Right ventricle myocardium inferior (tissue), 1 donor: Measurements from ENCODE around the gene GZF1. TPM values are rescaled to one million over a fixed set of nuclear protein-coding genes. Genes with fewer than 3 reads are reported as not detected.
A peak's percentile ranks its signal among the peaks of the same experiment; 100 is the strongest.

Experiments
- ATAC-seq: fragments of 200-7000 bp; cut with Tn5 transposase; one replicate; pipeline ENCODE4 v1.9.1; 2020; ENCODE audit warnings: mild to moderate bottlenecking, moderate library complexity
- DNase-seq: peaks from one replicate; pipeline ENCODE4 v3.0.0; 2021; ENCODE audit errors: missing footprints
- intact Hi-C: fragments of 100-400 bp; cut with DNase I; formaldehyde crosslinking; loops from one replicate; pipeline ENCODE4 v1.11.0; 2022
- total RNA-seq: library from RNA; stranded (reverse); fragmentation: NEBNext Ultra II Directional; extraction: Animal tissue kit (Norgen Biotek cat#: 25700); gene quantifications from one replicate; pipeline ENCODE4 v1.2.1, GENCODE V29; 2021
- donor health status: DM: no; HTN: yes; CAD: no; lungs with severe emphysema.

GZF1 gene
- total RNA-seq, 1 donor from 2014 or later, result 20.6 TPM

- intact Hi-C loops, result no loop called here
- ATAC-seq, result no peak
- no peak for DNase-seq
These were observed 29.8 kb downstream of the GZF1 start for GRCh38 chr20:23391707-23392310.

- intact Hi-C loops, result no loop called here
- DNase-seq (no peak), ATAC-seq (no peak)
These were observed 32.2 kb downstream of the GZF1 start for GRCh38 chr20:23393996-23394775.

GRCh38 chr20:23396950-23397627 is 35.1 kb downstream of the GZF1 start:
- ATAC-seq (peak; percentile 23), DNase-seq (no peak)
- intact Hi-C loops, result no loop called here

GRCh38 chr20:23397961-23398360 is 36.0 kb downstream of the GZF1 start:
- intact Hi-C loops, result no loop called here
- DNase-seq, result no peak
- ATAC-seq, result peak; percentile 26

- intact Hi-C loops, result loop anchor here (5.0 kb wide), 1 partner anchor 32 kb away; no protein-coding TSS in a partner anchor
- ATAC-seq (no peak), DNase-seq (no peak)
These were observed 37.7 kb downstream of the GZF1 start for GRCh38 chr20:23399568-23400241.

GRCh38 chr20:23401051-23401450 is 39.1 kb downstream of the GZF1 start:
- intact Hi-C loops, result loop anchor here (5.0 kb wide), 1 partner anchor 34 kb away; no protein-coding TSS in a partner anchor
- DNase-seq (no peak), ATAC-seq (peak; percentile 58)

GRCh38 chr20:23403751-23404150 is 41.8 kb downstream of the GZF1 start:
- DNase-seq, result no peak
- intact Hi-C loops, result loop anchor here (5.0 kb wide), 1 partner anchor 36 kb away; no protein-coding TSS in a partner anchor
- no peak for ATAC-seq

GRCh38 chr20:23404196-23404595 is 42.2 kb downstream of the GZF1 start:
- ATAC-seq (peak; percentile 4), DNase-seq (no peak)
- intact Hi-C loops, result loop anchor here (5.0 kb wide), 1 partner anchor 37 kb away; no protein-coding TSS in a partner anchor

GRCh38 chr20:23406880-23407279 is 44.9 kb downstream of the GZF1 start:
- ATAC-seq, result no peak
- intact Hi-C loops, result no loop called here
- DNase-seq, result no peak

GRCh38 chr20:23407781-23408464 is 45.9 kb downstream of the GZF1 start:
- no peak for DNase-seq
- intact Hi-C loops, result no loop called here
- ATAC-seq, result no peak

- intact Hi-C loops, result no loop called here
- DNase-seq (no peak), ATAC-seq (no peak)
These were observed 47.0 kb downstream of the GZF1 start for GRCh38 chr20:23408957-23409356.

- intact Hi-C loops, result no loop called here
- DNase-seq (no peak), ATAC-seq (no peak)
These were observed 47.8 kb downstream of the GZF1 start for GRCh38 chr20:23409800-23410199.

- DNase-seq (no peak), ATAC-seq (no peak)
- intact Hi-C loops, result no loop called here
These were observed 49.1 kb downstream of the GZF1 start for GRCh38 chr20:23410916-23411695.

GRCh38 chr20:23412026-23412425 is 50.0 kb downstream of the GZF1 start:
- ATAC-seq, result peak; percentile 67
- DNase-seq, result peak; percentile 50
- intact Hi-C loops, result no loop called here

- no peak for ATAC-seq
- intact Hi-C loops, result no loop called here
These were observed 52.0 kb downstream of the GZF1 start for GRCh38 chr20:23413862-23414422.

GRCh38 chr20:23414526-23415188 is 52.7 kb downstream of the GZF1 start:
- ATAC-seq, result no peak
- intact Hi-C loops, result no loop called here
- DNase-seq, result no peak

More at GRCh38 chr20:23413862-23414422, 52.0 kb downstream of the GZF1 start:
- DNase-seq, result no peak

GRCh38 chr20:23415555-23415954 is 53.6 kb downstream of the GZF1 start:
- no peak for DNase-seq
- no peak for ATAC-seq
- intact Hi-C loops, result no loop called here
